ENCODE results near the gene CA9. TPM values are rescaled to one million over a fixed set of nuclear protein-coding genes. Genes with fewer than 3 reads are reported as not detected.

CA9 gene
- total RNA-seq, 1 experiment from 2014 or later = 6.6 TPM

GRCh38 chr9:35667939-35668338 is 5.8 kb upstream of the CA9 start:
- H3K9me2 ChIP-seq (ENCODE audit: insufficient read depth) = no peaks in the 10 kb centered on the region
- ChIA-PET POLR2A (ENCODE audit: unreplicated experiment) (no interaction called here), CTCF (no interaction called here)
- TF ChIP-seq EZH2 (IDR thresholded peaks at IDR 0.05; ENCODE audit: low read depth) (no peak), CTCF (conservative IDR thresholded peaks at IDR 0.05) (no peak)
- H3K79me2 ChIP-seq (ENCODE audit: low read depth) = 0 out of 2 replicates have a peak, but pooled peaks cover 16% of the 10 kb centered on the region
- H3K27ac ChIP-seq = no peak overlapping the region
- no peak overlapping the region for H3K4me2 ChIP-seq
- no peaks in the 10 kb centered on the region for H3K27me3 ChIP-seq (ENCODE audit: insufficient read depth, low read depth)
- H4K20me1 ChIP-seq (ENCODE audit: insufficient read depth) = no peaks in the 10 kb centered on the region
- no peaks in the 10 kb centered on the region for H3F3A ChIP-seq (ENCODE audit: insufficient read depth, low read depth)
- no TSS peak for BruUV-seq (replicated peaks)
- H3K4me3 ChIP-seq = no peak overlapping the region
- no peaks in the 10 kb centered on the region for H3K9me3 ChIP-seq (ENCODE audit: insufficient read depth, low read depth)
- DNase-seq = no peak
- peaks cover 17% of the 10 kb centered on the region; the same call in 1 of the 2 replicates for H3K4me1 ChIP-seq (replicated peaks; ENCODE audit: insufficient read depth)
- no peak overlapping the region for H2AFZ ChIP-seq
- no peaks in the 10 kb centered on the region for H3K36me3 ChIP-seq (ENCODE audit: low read depth)
- intact Hi-C loops (cut with micrococcal nuclease; ENCODE audit: unreplicated experiment) = no loop called here

- no peak overlapping the region for H3K27ac ChIP-seq
- peaks cover 5% of the 10 kb centered on the region; the same call in 1 of the 2 replicates for H3F3A ChIP-seq (ENCODE audit: insufficient read depth, low read depth)
- DNase-seq = peak; percentile 47 to 58
- no peak overlapping the region for H3K4me2 ChIP-seq
- peaks cover 15% of the 10 kb centered on the region for H3K4me1 ChIP-seq (replicated peaks; ENCODE audit: insufficient read depth)
- ChIA-PET POLR2A (ENCODE audit: unreplicated experiment) (no interaction called here), CTCF (interaction anchor here (0.7 kb wide), 1 partner anchor 9 kb away, joined by 3 read pairs; no protein-coding TSS in a partner anchor)
- no peaks in the 10 kb centered on the region for H4K20me1 ChIP-seq (ENCODE audit: insufficient read depth)
- no peaks in the 10 kb centered on the region for H3K27me3 ChIP-seq (ENCODE audit: insufficient read depth, low read depth)
- no peaks in the 10 kb centered on the region for H3K9me2 ChIP-seq (ENCODE audit: insufficient read depth)
- TF ChIP-seq CTCF (conservative IDR thresholded peaks at IDR 0.05) (no peak), EZH2 (IDR thresholded peaks at IDR 0.05; ENCODE audit: low read depth) (no peak)
- H2AFZ ChIP-seq = no peak overlapping the region
- H3K79me2 ChIP-seq (ENCODE audit: low read depth) = 0 out of 2 replicates have a peak, but pooled peaks cover 4% of the 10 kb centered on the region
- BruUV-seq (replicated peaks) = no TSS peak
- H3K9me3 ChIP-seq (ENCODE audit: insufficient read depth, low read depth) = no peaks in the 10 kb centered on the region
- H3K36me3 ChIP-seq (ENCODE audit: low read depth) = no peaks in the 10 kb centered on the region
- no peak overlapping the region for H3K4me3 ChIP-seq
- intact Hi-C loops (cut with micrococcal nuclease; ENCODE audit: unreplicated experiment) = no loop called here
Measured at GRCh38 chr9:35669331-35670145, 4.2 kb upstream of the CA9 start.

GRCh38 chr9:35674025-35674361 is 265 bp downstream of the CA9 start:
- Histone ChIP-seq H3K36me3 (ENCODE audit: low read depth) (no peaks in the 10 kb centered on the region), H2AFZ (no peak overlapping the region), H3K4me2 (peak overlapping the region; percentile 61), H3K27me3 (ENCODE audit: insufficient read depth, low read depth) (no peaks in the 10 kb centered on the region), H3K9me2 (ENCODE audit: insufficient read depth) (no peaks in the 10 kb centered on the region), H3F3A (ENCODE audit: insufficient read depth, low read depth) (peaks cover 5% of the 10 kb centered on the region; the same call in 1 of the 2 replicates), H4K20me1 (ENCODE audit: insufficient read depth) (no peaks in the 10 kb centered on the region), H3K4me3 (no peak overlapping the region), H3K27ac (no peak overlapping the region), H3K4me1 (replicated peaks; ENCODE audit: insufficient read depth) (peaks cover 13% of the 10 kb centered on the region), H3K9me3 (ENCODE audit: insufficient read depth, low read depth) (no peaks in the 10 kb centered on the region), H3K79me2 (ENCODE audit: low read depth) (no peaks in the 10 kb centered on the region)
- TF ChIP-seq EZH2 (IDR thresholded peaks at IDR 0.05; ENCODE audit: low read depth) (no peak), CTCF (conservative IDR thresholded peaks at IDR 0.05) (no peak)
- no peak for DNase-seq
- POLR2A ChIA-PET (ENCODE audit: unreplicated experiment) = interaction anchor here (0.5 kb wide), 1 partner anchor 25 kb away, joined by 4 read pairs; no protein-coding TSS in a partner anchor
- intact Hi-C loops (cut with micrococcal nuclease; ENCODE audit: unreplicated experiment) = no loop called here
- no TSS peak for BruUV-seq (replicated peaks)
- CTCF ChIA-PET = interaction anchor here (0.8 kb wide), 1 partner anchor 17 kb away, joined by 6 read pairs; no protein-coding TSS in a partner anchor
